HG03045 (cell line): ENCODE results near the gene ZNF639.

ENCODE experiments used
- ATAC-seq: cut with Tn5 transposase; IDR thresholded peaks from one replicate; pipeline ENCODE4 v1.9.1; 2021; ENCODE audit warnings: mild to moderate bottlenecking, moderate library complexity; ENCODE audit not compliant: unreplicated experiment

The ZNF639 gene

DNA sequence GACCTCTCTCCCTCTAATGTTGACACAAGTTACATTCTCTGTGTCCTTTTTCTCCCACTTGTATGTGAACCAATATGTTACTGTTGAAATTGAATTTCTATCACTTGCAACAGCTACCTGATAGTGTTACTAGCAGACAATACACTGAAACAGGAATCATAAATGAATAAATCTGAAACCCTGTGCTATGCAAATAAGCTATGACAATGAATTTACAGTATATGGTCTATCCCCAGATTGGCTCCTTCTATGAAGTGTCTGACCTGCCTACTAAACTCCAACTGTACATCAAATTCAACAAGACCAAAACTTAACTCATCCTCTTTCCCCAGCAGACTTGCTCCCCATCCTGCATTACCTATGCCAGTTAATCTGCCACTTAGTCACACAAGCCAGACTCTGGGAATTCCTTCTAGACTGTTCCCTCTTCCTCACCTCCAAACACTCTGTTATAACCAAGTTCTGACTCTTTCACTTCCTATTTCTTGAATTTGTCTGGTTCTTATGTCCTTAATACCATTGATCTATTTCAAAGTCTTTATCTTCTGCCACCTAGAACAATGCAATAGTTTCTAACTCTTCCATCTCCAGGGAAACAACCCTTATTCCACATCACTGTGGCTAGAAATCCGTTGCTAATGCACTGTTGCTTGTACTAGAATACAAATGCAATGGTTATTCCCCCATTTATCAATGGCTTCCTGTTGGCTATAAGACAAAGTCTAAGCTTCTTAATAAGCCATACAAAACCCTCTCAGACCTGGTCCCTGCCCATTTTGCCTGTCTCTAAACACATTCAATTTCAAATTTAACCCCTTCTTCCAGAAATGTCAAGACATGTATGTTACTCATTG lies 13.4 kb upstream of the ZNF639 start:
- ATAC-seq: peak; percentile 84

DNA sequence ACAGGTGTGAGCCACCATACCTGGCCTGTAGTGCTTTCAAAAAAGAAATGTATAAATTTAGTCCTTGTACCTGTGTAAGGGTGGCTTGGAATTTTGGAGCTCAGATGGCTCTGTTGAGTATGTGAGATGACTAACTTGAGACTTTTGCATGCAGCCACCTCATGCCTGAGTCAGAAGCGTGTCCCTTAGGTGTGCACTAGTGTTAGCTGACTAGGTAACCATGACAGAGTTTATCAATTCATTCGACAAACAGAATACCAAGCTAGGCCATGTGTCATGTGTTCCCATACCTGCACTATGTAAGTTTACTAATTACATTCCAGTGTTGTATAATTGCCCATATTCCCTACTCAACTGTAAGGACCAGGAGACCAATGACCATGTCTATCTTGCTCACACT lies 4.0 kb upstream of the ZNF639 start:
- ATAC-seq: no peak

DNA sequence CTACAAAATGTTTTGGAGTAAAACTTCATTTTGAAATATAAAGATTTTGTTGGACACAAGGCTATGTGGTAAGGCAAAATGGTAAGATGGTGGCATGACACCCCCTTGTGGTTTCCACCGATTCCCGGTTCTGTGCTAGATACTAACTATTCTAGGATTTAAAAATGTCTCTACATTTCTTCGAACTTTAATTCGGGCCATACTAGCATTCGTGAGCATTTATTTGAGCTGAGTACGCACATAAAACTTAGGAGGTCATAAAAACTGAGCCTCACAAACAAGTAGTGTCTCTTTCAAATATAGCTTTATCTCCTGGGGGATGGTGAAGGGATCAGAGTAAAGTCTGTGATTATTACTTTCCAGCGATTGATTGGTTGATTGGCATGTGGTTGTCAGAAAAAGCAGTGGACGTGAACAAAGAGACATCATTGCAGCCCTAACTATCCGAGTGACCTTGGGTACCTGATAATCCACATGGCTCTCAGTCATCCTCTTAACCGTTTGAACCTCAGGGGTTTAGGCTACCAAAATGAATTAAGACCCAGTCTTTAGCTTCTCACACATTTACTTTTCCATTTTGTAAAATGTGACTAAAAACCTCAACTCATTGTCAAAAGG lies 1.1 kb upstream of the ZNF639 start:
- no peak for ATAC-seq

DNA sequence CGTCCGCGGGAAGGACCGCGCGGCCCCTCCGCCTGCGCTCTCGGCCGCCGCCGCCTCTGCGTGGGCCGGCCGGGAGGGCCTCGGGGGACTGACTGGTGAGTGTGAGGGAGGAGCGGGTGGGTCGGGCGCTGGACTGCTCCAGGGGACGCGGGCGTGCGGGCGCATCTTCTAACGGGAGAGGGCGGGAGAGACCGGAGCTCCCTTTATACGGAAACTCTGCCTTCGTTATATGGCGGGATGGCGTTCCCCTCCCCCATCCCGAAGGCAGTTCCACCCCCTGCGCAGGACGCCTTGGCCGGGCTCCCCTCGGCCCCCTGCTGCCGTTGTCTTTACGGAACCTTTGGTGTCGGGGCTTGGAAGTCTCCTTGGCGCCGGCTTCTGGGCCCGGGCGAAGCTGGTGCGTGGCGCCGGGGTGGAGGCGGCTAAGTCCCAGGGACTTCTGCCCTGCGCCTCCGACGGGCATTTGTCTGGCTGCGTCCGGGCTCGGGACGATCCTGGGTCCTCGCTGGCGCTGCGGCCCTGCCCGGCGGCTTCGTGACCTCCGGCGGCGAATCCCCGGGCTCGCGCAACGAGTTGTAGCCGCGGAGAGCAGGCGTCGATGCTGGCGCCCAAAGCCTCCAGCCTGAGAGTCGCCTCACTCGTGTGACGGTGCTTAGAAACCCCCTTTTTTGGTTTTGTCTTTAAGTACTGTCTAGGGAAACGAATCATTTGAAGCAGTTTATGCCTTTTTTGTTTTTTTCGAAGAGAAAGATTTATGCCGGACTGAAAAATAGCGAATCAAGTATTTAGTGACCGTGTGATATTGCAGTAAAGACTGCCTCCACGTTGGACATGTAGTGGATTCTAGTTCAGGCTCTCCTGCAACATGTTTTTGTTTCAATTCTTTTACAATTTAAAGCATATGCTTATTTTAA lies 623 bp downstream of the ZNF639 start:
- ATAC-seq: peak; percentile 45

DNA sequence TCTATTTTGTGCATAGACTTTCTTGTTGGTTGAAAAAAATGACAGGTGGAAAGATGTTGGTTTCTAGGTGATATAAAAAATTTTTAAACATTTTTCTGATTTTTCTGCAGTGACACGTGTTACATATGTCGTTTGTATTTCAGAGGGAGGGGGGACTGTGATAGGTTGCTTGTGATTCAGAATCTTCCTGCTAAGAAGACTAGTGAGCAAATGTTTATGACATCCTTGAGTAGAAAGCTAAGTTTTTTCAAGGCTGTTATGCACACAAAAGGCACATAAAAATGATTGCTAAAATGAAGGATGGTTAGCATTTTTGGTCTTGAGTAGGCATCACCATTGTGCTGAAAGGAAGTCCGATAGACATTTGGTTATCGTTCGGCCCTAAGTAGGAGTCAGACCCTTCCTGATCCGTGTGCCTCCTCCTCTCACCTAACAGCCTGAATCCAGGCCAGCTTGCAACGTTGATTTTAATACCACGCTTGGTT lies 1.5 kb downstream of the ZNF639 start:
- no peak for ATAC-seq

DNA sequence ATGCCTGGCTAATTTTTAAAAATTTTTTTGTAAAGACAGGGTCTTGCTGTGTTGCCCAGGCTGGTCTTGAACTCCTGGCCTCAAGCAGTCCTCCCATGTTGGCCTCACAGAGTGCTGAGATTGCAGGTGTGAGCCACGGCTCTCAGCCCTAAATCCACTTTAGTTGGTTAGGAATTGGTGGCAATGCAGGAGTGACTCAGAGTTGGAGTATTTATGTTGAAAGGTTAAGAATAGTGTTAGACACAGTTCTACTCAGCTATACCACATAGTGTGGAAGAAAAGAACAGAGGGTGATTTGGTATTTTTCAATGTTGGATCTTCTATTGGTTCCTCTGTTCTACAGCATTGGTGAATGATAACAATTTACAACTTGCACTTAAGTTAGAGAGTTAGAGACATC lies 7.6 kb downstream of the ZNF639 start:
- ATAC-seq: no peak

DNA sequence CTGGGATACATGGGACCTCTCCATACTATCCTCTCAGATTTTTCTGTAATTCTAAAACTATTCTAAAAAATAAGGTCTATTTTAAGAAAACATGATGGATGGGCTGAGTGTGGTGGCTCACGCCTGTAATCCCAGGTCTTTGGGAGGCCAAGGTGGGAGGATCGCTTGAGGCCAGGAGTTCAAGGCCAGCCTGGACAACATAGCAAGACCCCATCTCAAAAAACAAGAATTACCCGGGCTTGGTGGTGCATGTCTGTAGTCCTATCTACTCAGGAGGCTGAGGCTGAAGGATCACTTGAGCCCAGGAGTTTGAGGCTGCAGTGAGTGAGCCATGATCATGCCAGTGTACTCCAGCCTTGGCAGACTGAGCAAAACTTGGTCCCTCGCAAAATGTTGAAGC lies 9.4 kb downstream of the ZNF639 start:
- no peak for ATAC-seq

DNA sequence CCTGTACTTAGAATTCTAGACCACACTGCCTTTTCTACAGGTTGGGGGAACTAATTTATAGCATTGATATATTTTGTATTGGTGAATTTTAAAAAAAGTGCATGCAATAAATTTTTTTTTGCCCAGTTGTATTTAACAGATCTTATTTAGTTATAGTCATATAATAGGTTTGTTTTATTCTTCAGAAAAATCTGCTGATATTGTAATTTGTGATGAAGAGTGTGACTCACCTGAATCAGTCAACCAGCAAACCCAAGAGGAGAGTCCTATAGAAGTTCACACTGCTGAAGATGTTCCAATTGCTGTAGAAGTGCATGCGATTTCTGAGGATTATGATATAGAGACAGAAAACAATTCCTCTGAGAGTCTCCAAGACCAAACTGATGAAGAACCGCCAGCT lies 10.3 kb downstream of the ZNF639 start:
- ATAC-seq: no peak

DNA sequence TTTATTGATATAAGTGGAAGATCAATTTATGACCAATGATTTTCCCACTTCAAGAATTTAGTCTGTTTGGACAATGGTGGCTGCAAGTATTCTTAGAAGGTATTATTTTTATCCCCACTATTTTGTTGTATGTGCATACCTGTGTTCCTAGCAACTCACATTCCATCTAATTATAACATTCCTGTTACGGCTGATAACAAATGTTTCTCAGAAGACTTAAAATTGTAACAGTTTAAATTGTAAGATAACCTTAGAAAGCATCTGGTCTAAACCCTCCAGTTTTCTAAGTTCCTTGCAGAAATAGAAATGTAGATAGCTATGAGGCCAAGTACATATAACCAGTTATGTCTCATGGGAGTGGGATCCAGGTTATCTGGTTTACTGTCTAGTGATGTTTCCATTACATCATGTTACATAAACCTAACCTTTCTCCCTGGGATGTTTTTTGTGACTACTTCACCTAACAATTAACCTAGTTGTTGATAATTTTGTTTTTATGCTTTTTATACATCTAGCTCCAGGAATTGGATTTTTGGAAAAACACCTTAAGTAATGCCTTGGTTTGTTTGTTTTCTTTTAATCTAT lies 13.6 kb downstream of the ZNF639 start:
- ATAC-seq: no peak

DNA sequence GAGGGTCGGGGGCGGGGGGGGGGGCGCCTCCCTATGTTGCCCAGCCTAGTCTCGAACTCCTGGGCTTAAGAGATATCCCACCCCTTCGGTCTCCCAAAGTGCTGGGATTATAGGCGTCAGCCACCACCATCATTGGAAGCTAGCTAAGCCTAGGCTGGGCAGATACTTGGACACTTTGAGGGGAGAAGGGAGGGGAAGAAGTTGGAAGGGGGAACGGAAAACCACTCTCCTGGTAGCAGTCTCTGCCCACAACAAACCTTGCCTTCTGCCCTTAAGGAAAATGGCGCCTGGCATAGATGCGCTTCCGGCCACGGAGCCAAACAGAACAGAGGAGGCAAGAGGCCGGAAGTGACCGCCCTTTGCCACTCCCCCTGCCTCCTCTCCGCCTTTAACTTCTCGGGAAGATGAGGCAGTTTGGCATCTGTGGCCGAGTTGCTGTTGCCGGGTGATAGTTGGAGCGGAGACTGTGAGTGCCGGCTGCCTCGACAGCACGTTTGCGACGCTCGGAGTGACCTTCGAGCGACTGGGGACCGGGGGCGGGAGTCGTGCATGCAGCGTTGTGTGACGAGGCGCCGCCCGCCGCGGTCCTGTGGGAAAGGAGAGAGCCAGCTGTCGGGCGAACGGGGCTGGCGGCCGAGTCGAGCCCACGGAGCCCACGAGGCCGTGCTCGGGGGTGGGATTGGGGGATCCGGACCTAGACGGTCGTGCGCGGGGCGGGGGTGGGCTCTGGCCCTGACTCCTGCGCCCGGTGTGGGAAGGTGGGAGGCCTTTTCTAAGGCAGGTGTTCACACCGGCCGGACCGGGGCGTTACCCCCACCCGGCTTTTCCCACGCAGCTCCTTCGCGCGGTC lies 24.7 kb downstream of the ZNF639 start, which contains the start of gene MFN1:
TSS of gene MFN1 (plus strand) at position 365 of the 850 bp plus-strand sequence. CDS start 1,143 bp downstream, outside the sequence.
- peak; percentile 93 for ATAC-seq

DNA sequence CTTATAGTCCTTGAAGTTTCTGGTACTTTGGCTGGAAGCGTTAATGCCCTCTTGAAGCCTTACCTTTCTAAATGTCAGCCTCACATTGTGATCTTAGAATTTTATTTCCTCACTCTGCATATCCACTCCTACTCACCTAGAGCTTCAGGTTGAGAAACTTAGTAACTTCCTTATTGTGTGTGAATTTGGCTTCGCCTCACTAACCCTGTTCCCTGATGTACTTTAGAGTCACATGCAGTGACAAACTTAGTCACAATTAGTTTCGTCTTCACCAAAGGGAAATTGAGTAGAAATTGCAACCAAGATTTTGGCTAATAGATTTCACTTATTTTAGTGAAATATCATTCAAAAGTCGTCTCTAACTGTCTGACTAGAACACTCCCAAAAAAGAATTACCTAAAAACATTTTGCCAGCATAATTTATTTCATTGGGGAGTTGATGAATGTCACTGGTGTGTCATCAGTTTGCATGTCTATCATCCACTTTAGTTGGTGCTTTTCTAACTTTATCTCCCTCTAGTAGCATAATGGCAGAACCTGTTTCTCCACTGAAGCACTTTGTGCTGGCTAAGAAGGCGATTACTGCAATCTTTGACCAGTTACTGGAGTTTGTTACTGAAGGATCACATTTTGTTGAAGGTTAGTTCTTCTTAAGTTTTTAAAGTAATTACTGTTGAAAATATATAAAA lies 25.6 kb downstream of the ZNF639 start:
- ATAC-seq: peak; percentile 45

DNA sequence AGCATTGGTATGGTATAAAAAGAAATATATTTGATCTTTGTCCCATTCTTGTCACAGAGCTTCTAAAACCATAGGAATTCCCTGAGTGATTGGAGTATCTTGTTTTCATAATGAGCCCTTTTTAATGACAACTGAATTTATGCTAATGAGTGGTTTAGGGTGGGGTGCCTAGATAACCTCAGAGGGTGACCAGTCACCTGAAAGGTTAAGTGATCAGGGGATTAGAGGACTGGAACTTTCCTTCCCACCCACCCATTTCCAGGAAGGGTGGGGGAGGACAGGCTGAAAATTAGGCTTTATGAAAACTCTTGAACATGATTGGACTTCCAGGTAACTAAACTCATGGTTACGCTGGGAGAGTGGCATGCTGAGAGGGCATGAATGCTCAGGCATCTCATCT lies 33.2 kb downstream of the ZNF639 start:
- ATAC-seq: no peak

DNA sequence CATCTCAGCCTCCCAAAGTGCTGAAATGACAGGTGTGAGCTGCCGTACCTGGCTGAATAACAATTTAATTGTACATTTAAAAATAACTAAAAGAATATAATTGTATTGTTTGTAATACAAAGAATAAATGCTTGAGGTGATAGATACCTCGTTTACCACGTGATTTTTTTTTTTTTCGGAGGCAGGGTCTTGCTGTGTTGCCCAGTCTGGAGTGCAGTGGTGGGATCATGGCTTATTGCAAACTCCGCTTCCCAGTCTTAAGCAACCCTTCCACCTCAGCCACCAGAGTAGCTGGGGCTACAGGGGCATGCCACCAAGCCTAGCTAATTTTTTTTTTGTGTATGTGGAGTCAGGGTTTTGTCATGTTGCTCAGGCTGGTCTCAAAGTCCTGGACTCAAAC lies 40.5 kb downstream of the ZNF639 start:
- ATAC-seq: no peak

DNA sequence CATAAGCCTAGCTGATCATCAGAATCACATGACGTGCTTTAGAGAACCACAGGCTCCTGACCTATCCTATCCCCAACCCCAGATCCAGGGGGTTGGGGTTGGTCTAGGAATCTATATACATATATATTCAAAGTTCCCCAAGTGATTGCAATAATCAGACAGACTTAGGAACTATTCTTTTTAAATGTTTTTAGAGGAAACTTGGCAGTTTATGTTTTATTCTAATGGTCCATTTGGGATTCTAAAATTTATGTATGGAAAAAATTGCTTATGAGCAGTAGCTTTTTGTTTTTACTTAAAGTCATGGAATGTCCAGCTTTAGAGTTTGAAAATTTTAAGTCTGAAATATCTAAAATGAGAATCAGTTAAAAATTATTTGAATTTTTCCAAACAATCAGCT lies 46.8 kb downstream of the ZNF639 start:
- ATAC-seq: no peak

DNA sequence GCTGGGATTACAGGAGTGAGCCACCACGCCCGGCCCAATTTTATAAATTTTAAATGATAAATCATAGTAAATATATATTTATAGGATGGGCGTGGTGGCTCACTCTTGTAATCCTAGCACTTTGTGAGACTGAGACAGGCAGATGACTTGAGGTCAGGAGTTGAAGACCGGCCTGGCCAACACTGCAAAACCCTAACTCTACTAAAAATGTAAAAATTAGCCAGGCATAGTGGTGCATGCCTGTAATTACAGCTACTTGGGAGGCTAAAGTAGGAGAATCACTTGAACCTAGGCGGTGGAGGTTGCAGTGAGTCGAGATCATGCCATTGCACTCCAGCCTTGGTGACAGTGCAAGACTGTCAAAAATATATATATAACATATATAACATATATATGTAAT lies 51.1 kb downstream of the ZNF639 start:
- ATAC-seq: no peak

DNA sequence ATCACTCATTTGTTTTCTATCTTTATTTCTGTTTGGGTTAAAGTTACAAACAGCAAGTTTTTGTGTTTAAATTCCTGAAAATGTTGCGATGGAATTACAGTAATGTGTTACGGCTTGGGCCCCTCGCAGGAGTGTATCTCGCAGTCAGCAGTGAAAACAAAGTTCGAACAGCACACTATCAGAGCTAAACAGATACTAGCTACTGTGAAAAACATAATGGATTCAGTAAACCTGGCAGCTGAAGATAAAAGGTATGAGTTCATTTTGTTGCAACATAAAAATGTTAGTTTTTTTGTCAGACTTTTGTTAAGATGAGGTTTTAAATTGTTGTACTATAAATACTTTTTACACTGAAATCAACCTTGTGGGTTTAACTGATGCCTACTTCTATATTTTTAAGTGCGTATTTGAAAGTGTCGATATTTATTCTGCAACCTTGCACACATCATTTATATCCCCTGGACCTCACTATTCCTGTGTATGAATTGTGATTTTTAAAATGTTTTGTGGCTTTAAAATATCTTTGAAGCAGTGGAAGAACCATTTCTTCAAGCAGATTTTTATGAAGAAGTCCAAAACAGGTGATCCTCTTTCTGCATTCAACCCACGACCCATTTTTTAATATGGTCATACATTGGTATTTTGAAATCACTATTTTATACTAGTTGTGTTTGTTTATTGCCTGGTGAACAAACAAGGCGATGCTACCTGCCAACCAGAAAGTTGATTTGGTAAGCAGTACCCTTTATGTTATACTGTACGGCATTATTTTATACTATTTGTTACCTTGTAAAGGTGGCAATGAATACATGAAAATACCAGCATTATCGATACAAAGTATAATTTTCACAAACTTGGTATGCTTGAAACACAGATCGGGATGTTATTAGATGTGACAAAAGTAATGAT lies 52.5 kb downstream of the ZNF639 start:
- ATAC-seq: no peak

DNA sequence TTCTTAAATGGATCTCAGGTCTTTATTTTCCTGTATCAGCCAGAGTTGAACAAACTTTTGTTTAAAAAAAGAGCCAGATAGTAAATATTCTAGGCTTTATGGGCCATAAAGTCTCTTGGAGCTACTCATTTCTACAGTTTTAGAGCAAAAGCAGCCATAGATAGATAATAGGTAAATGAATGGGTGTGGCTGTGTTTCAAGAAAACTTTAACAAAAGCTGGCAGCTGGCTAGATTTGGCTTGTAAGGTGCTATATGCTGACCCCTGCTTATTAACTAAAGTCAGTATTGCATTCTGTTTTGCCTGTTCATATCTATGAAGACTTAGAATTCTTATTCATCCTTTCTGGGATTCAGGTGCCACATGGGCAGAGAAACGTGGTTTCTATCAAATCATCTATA lies 53.6 kb downstream of the ZNF639 start:
- no peak for ATAC-seq
